Activated B cell treated with CpG ODN at 0.5 μM for 24 hours (primary cell): ENCODE results near the gene DMKN. TPM values are rescaled to one million over a fixed set of nuclear protein-coding genes. Genes with fewer than 3 reads are reported as not detected.

ENCODE experiments used
- ATAC-seq: fragments of 200-7000 bp; cut with Tn5 transposase; one replicate; pipeline ENCODE4 v1.10.0; 2021; ENCODE audit warnings: low read depth, mild to moderate bottlenecking, moderate library complexity
- CTCF ChIA-PET: fragments of 350-600 bp; sonication (Branson Sonifier 250); formaldehyde crosslinking; loops from one replicate; lab custom pipeline; 2021; ENCODE audit warnings: antibody characterized with exemption; lab: Charles Lee
- POLR2A ChIA-PET: fragments of 350-600 bp; sonication (Branson Sonifier 250); formaldehyde crosslinking; loops from one replicate; lab custom pipeline; 2021; ENCODE audit warnings: antibody characterized with exemption; lab: Charles Lee
- DNase-seq: peaks from one replicate; pipeline ENCODE4 v3.0.0; 2022
- H3K27ac Mint-ChIP-seq: one replicate; pipeline ENCODE4 v1.8.0; 2020; ENCODE audit warnings: mixed read lengths
- H3K27me3 Mint-ChIP-seq: one replicate; pipeline ENCODE4 v1.8.0; 2021; ENCODE audit warnings: mixed read lengths
- H3K36me3 Mint-ChIP-seq: one replicate; pipeline ENCODE4 v1.8.0; 2021; ENCODE audit warnings: low read depth, mixed read lengths
- H3K4me1 Mint-ChIP-seq: one replicate; pipeline ENCODE4 v1.8.0; 2021; ENCODE audit warnings: mixed read lengths
- H3K4me3 Mint-ChIP-seq: one replicate; pipeline ENCODE4 v1.8.0; 2020; ENCODE audit warnings: mild to moderate bottlenecking, mixed read lengths
- H3K9me3 Mint-ChIP-seq: one replicate; pipeline ENCODE4 v1.8.0; 2020; ENCODE audit warnings: mixed read lengths
- CTCF ChIP-seq: fragments of 200-600 bp; IDR thresholded peaks from one replicate; pipeline ENCODE4 v1.8.0; 2022; ENCODE audit warnings: antibody characterized with exemption, mild to moderate bottlenecking
- intact Hi-C: fragments of 100-400 bp; cut with micrococcal nuclease; formaldehyde crosslinking; loops from one replicate; pipeline ENCODE4 v1.15.1; 2024
- total RNA-seq: library from RNA; stranded (reverse); gene quantifications from 2 replicates; pipeline ENCODE4 v1.2.3, GENCODE V29; 2022

DMKN gene
- total RNA-seq, 1 donor from 2014 or later: 1.5 TPM

GRCh38 chr19:35560271-35560670 lies 46.8 kb upstream of the DMKN start:
- no peak overlapping the region for H3K27ac Mint-ChIP-seq
- H3K4me1 Mint-ChIP-seq: peaks cover 24% of the 10 kb centered on the region
- no peak overlapping the region for H3K4me3 Mint-ChIP-seq
- H3K27me3 Mint-ChIP-seq: peaks cover 59% of the 10 kb centered on the region
- intact Hi-C loops: no loop called here
- H3K36me3 Mint-ChIP-seq: no peaks in the 10 kb centered on the region
- ATAC-seq (no peak), DNase-seq (no peak)
- H3K9me3 Mint-ChIP-seq: no peaks in the 10 kb centered on the region
- ChIA-PET POLR2A (no interaction called here), CTCF (no interaction called here)
- TF ChIP-seq CTCF: no peak

- POLR2A ChIA-PET: no interaction called here
- intact Hi-C loops: no loop called here
- ATAC-seq: no peak
Observed at GRCh38 chr19:35559781-35560180, 46.3 kb upstream of the DMKN start.

GRCh38 chr19:35559281-35559659 lies 45.8 kb upstream of the DMKN start:
- DNase-seq (peak; percentile 34), ATAC-seq (peak; percentile 89)
- ChIA-PET POLR2A (interaction anchor here (0.6 kb wide), 1 partner anchor 930 kb away, joined by 3 read pairs; no protein-coding TSS in a partner anchor), CTCF (interaction anchor here (0.8 kb wide), 1 partner anchor 12 kb away, joined by 3 read pairs; no protein-coding TSS in a partner anchor)
- Mint-ChIP-seq H3K36me3 (no peaks in the 10 kb centered on the region), H3K27me3 (peaks cover 58% of the 10 kb centered on the region), H3K27ac (no peak overlapping the region), H3K4me3 (peak overlapping the region; percentile 51), H3K9me3 (no peaks in the 10 kb centered on the region), H3K4me1 (peaks cover 24% of the 10 kb centered on the region)
- TF ChIP-seq CTCF: no peak
- intact Hi-C loops: no loop called here

More at GRCh38 chr19:35559781-35560180, 46.3 kb upstream of the DMKN start:
- H3K36me3 Mint-ChIP-seq: no peaks in the 10 kb centered on the region
- no peak overlapping the region for H3K4me3 Mint-ChIP-seq
- no peak for DNase-seq
- peaks cover 24% of the 10 kb centered on the region for H3K4me1 Mint-ChIP-seq
- TF ChIP-seq CTCF: no peak
- no peak overlapping the region for H3K27ac Mint-ChIP-seq
- CTCF ChIA-PET: interaction anchor here (0.8 kb wide), 1 partner anchor 12 kb away, joined by 3 read pairs; no protein-coding TSS in a partner anchor
- no peaks in the 10 kb centered on the region for H3K9me3 Mint-ChIP-seq
- peaks cover 58% of the 10 kb centered on the region for H3K27me3 Mint-ChIP-seq

- no peak for DNase-seq
- no peak for TF ChIP-seq CTCF
- H3K27me3 Mint-ChIP-seq: peaks cover 56% of the 10 kb centered on the region
- no peaks in the 10 kb centered on the region for H3K36me3 Mint-ChIP-seq
- CTCF ChIA-PET: interaction anchor here (0.8 to 0.9 kb wide), 2 partner anchors 10 to 11 kb away, joined by 3 read pairs; no protein-coding TSS in a partner anchor
- H3K4me3 Mint-ChIP-seq: peak overlapping the region; percentile 51
- POLR2A ChIA-PET: interaction anchor here (0.6 kb wide), 1 partner anchor 931 kb away, joined by 3 read pairs; no protein-coding TSS in a partner anchor
- peaks cover 24% of the 10 kb centered on the region for H3K4me1 Mint-ChIP-seq
- ATAC-seq: peak; percentile 24
- H3K9me3 Mint-ChIP-seq: no peaks in the 10 kb centered on the region
- intact Hi-C loops: no loop called here
- H3K27ac Mint-ChIP-seq: no peak overlapping the region
Observed at GRCh38 chr19:35558400-35559280, 45.2 kb upstream of the DMKN start.
